Upper lobe of left lung (tissue), 6 donors: ENCODE measurements around the gene SYCE3. TPM values are rescaled to one million over a fixed set of nuclear protein-coding genes. Genes with fewer than 3 reads are reported as not detected.

Experiments
- ATAC-seq, 2 donors: fragments of 200-7000 bp; cut with Tn5 transposase; one replicate each; pipeline ENCODE4 v1.9.1; 2022; ENCODE audit warnings: mild to moderate bottlenecking in 2 of 2, moderate library complexity in 2 of 2; ENCODE audit not compliant: low FRiP score in 2 of 2
- DNase-seq, 2 donors: peaks; one replicate each; pipeline ENCODE4 v3.0.0-alpha.2; 2019 to 2020
- H3K27ac ChIP-seq, 4 donors: fragments of 200-600 bp; sonication (generic); one replicate each; pipeline ENCODE4 v1.5.1; 2016 to 2019
- H3K27me3 ChIP-seq, 4 donors: fragments of 200-600 bp; sonication (generic); one replicate each; pipeline ENCODE4 v1.5.1; 2017 to 2019
- H3K36me3 ChIP-seq, 4 donors: fragments of 200-600 bp; sonication (generic); one replicate each; pipeline ENCODE4 v1.5.1; 2016 to 2019
- H3K4me1 ChIP-seq, 4 donors: fragments of 200-600 bp; sonication (generic); one replicate each; pipeline ENCODE4 v1.5.1; 2018 to 2019
- H3K4me3 ChIP-seq, 4 donors: fragments of 200-600 bp; sonication (generic); one replicate each; pipeline ENCODE4 v1.5.1; 2017 to 2019; ENCODE audit warnings: mild to moderate bottlenecking in 2 of 4, moderate library complexity in 1 of 4
- H3K9me3 ChIP-seq, 4 donors: fragments of 200-600 bp; sonication (generic); one replicate each; pipeline ENCODE4 v1.5.1; 2018 to 2019
- CTCF ChIP-seq, 6 experiments: fragments of 450-650 bp in 4 of 6; fragments of 200-600 bp in 2 of 6; sonication (generic) in 2 of 6; IDR thresholded peaks; one replicate each; pipeline ENCODE4 v1.5.1; 2016 to 2019; ENCODE audit warnings: antibody characterized with exemption in 6 of 6
- EP300 ChIP-seq, 4 donors: sonication (generic); formaldehyde crosslinking; IDR thresholded peaks; one replicate each; pipeline ENCODE4 v1.5.1; 2017; ENCODE audit warnings: antibody characterized with exemption in 4 of 4, control low read depth in 2 of 4
- POLR2A ChIP-seq, 4 donors: fragments of 450-650 bp; IDR thresholded peaks; one replicate each; pipeline ENCODE4 v1.5.1; 2016 to 2017; ENCODE audit warnings: antibody characterized with exemption in 4 of 4, mild to moderate bottlenecking in 2 of 4
- POLR2AphosphoS5 ChIP-seq, 2 donors: sonication (generic); formaldehyde crosslinking; IDR thresholded peaks; one replicate each; pipeline ENCODE4 v1.5.1; 2017; ENCODE audit warnings: antibody characterized with exemption in 2 of 2
- WGBS, 2 donors: methylation state at CpG; one replicate each; pipeline ENCODE4 v1.1.5; 2017 to 2018; 5-methylcytosine and 5-hydroxymethylcytosine counted together
- total RNA-seq, 6 donors: library from RNA; depleted of rRNA in 4 of 6; stranded (reverse); fragments of >200 nt in 4 of 6; gene quantifications; one replicate each; pipeline versions ENCODE4 v1.1.0 to v1.2.1, GENCODE V29; 2016 to 2021
- donor health status: DM: no; HTN: no; CAD: no; lungs with moderate emphysema.
- donor health status: DM: no; HTN: yes; CAD: no; lungs with severe emphysema.

The SYCE3 gene
- total RNA-seq, 6 donors from 2014 or later: 3.4 TPM; not detected in 5

- TF ChIP-seq EP300 (IDR thresholded peaks at IDR 0.05) (no peak), POLR2AphosphoS5 (IDR thresholded peaks at IDR 0.05) (no peak), CTCF (IDR thresholded peaks at IDR 0.05) (no peak), POLR2A (IDR thresholded peaks at IDR 0.05) (no peak)
- Histone ChIP-seq H3K27ac (no peak overlapping the region), H3K9me3 (no peaks in the 10 kb centered on the region), H3K36me3 (peaks cover 4 to 37% (median 12%) of the 10 kb centered on the region in 4 donors), H3K4me1 (peaks cover under 1 to 6% (median 1%) of the 10 kb centered on the region in 4 donors), H3K4me3 (no peak overlapping the region), H3K27me3 (no peaks in the 10 kb centered on the region)
- DNase-seq: no peak
- 94 to 100% methylated on average over 5 to 8 of the region's 11 CpGs for WGBS, 2 donors
- no peak for ATAC-seq
These were observed 10.2 kb upstream of the SYCE3 start for GRCh38 chr22:50572965-50573364.

GRCh38 chr22:50571264-50572175 is 8.8 kb upstream of the SYCE3 start:
- no peak for TF ChIP-seq POLR2AphosphoS5 (IDR thresholded peaks at IDR 0.05)
- TF ChIP-seq CTCF (IDR thresholded peaks at IDR 0.05): no peak
- TF ChIP-seq POLR2A (IDR thresholded peaks at IDR 0.05): no peak
- no peak for TF ChIP-seq EP300 (IDR thresholded peaks at IDR 0.05)
- 89 to 93% methylated on average over 3 to 24 of the region's 26 CpGs for WGBS, 2 donors
- DNase-seq (no peak), ATAC-seq (no peak)
- Histone ChIP-seq H3K27ac (no peak overlapping the region), H3K9me3 (no peaks in the 10 kb centered on the region), H3K36me3 (peaks cover 4 to 39% (median 12%) of the 10 kb centered on the region in 4 donors), H3K4me1 (no peaks in the 10 kb centered on the region), H3K4me3 (no peak overlapping the region), H3K27me3 (no peaks in the 10 kb centered on the region)

- no peak overlapping the region for H3K27ac ChIP-seq
- no peaks in the 10 kb centered on the region for H3K9me3 ChIP-seq
- H3K36me3 ChIP-seq: peaks cover 4 to 39% (median 12%) of the 10 kb centered on the region in 4 donors
- H3K4me1 ChIP-seq: no peaks in the 10 kb centered on the region
- H3K27me3 ChIP-seq: no peaks in the 10 kb centered on the region
- no peak for ATAC-seq
- no peak overlapping the region for H3K4me3 ChIP-seq
- DNase-seq: no peak
- 95 to 100% methylated on average over 3 to 12 of the region's 12 CpGs for WGBS, 2 donors
- no peak for TF ChIP-seq EP300 (IDR thresholded peaks at IDR 0.05)
- TF ChIP-seq CTCF (IDR thresholded peaks at IDR 0.05): no peak
- TF ChIP-seq POLR2AphosphoS5 (IDR thresholded peaks at IDR 0.05): no peak
- no peak for TF ChIP-seq POLR2A (IDR thresholded peaks at IDR 0.05)
These were observed 8.1 kb upstream of the SYCE3 start for GRCh38 chr22:50570861-50571260.

- TF ChIP-seq CTCF (IDR thresholded peaks at IDR 0.05) (no peak), EP300 (IDR thresholded peaks at IDR 0.05) (no peak), POLR2AphosphoS5 (IDR thresholded peaks at IDR 0.05) (no peak)
- WGBS, 2 donors: 98 to 100% methylated on average over 3 to 12 of the region's 13 CpGs
- no peak for DNase-seq
- no peaks in the 10 kb centered on the region for H3K9me3 ChIP-seq
- H3K36me3 ChIP-seq: peaks cover 4 to 39% (median 12%) of the 10 kb centered on the region in 4 donors
- ATAC-seq: no peak
- no peak overlapping the region for H3K27ac ChIP-seq
- no peak overlapping the region for H3K4me3 ChIP-seq
- H3K4me1 ChIP-seq: no peaks in the 10 kb centered on the region
- no peaks in the 10 kb centered on the region for H3K27me3 ChIP-seq
These were observed 7.3 kb upstream of the SYCE3 start for GRCh38 chr22:50569896-50570535.
